ENCODE results near the gene RNF208.

The RNF208 gene

GRCh38 chr9:137214620-137215019 lies 7.4 kb downstream of the RNF208 start:
- no peak for DNase-seq (ENCODE audit: low spot score)

DNA sequence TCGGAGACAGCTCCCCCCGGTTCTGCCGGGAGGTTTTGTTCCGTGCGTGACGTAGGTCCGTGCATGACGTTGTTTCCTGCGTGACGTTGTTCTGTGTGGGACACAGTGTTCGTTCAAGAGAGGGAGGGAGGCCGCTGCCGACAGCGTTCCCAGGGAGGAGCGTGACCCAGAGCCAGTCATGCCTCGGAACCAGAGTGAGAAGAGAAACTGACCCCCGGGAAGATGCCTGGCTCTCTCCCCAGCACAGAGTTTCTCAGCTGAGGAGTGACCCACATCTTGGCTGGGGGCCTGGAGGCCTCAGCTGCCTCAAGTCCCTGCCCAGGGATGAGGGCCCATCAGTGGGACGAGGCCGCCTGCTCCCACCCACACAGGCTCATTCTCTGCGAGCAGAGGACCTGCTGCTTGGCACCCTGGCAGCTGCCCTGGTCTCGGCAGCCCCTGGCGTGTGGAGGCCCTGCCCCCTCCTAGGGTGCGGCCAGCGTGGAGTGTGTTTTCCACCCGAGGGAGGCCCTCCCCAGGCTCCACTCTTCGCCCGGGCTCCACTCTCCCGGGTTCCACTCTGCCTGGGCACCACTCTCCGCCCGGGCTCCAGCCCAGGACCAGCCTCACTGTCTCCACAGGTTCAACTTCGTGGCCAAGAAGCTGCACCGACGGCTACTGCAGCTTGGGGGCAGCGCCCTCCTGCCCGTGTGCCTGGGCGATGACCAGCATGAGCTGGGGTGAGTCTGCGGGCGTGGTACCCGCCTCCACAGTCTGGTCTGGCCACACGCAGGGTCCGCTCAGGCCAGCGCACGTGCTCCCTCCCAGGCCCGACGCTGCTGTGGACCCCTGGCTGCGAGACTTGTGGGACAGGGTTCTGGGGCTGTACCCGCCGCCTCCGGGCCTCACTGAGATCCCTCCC lies 8.6 kb downstream of the RNF208 start:
- DNase-seq (ENCODE audit: low spot score), result no peak

DNA sequence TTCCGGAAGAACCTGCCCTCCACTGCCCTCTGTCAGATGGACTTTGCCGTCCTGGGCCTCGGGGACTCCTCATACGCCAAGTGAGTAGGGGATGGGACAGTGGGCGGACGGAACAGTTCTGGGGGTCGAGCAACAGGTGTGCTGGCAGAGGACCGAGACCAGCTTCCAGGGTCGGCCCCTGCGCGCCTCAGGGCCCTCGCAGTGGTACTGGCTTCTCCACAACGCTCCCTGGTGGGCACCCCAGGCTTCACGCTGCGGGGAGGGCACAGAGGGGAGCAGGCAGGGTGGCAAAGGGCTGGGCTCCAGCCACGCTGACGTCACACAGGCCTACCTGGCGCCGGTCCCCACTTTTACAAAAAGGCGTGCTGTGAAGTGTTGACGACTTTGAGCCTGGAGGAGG lies 9.5 kb downstream of the RNF208 start:
- no peak for DNase-seq (ENCODE audit: low spot score)

GRCh38 chr9:137211532-137211931 lies 10.5 kb downstream of the RNF208 start:
- no peak for DNase-seq (ENCODE audit: low spot score)

DNA sequence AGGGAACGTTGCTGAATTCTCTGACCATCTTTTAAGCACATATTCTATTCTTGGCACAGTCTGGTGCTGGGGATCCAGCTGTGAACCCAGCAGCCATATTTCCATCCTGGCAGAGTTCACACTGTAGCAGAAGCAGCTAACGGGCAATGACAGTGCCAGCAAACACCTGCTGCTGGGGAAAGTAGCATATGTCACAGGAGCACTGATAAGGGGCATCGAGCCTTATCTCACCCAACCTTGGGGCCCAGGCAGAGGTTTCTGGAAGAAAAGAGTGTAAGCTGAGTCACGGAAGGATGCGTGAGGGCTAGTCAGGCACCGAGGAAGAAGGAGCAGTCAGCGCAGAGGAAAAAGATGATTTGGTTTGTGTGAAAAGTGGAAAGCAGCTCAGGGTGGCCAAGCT lies 15.4 kb downstream of the RNF208 start:
- no peak for DNase-seq (ENCODE audit: low spot score)

DNA sequence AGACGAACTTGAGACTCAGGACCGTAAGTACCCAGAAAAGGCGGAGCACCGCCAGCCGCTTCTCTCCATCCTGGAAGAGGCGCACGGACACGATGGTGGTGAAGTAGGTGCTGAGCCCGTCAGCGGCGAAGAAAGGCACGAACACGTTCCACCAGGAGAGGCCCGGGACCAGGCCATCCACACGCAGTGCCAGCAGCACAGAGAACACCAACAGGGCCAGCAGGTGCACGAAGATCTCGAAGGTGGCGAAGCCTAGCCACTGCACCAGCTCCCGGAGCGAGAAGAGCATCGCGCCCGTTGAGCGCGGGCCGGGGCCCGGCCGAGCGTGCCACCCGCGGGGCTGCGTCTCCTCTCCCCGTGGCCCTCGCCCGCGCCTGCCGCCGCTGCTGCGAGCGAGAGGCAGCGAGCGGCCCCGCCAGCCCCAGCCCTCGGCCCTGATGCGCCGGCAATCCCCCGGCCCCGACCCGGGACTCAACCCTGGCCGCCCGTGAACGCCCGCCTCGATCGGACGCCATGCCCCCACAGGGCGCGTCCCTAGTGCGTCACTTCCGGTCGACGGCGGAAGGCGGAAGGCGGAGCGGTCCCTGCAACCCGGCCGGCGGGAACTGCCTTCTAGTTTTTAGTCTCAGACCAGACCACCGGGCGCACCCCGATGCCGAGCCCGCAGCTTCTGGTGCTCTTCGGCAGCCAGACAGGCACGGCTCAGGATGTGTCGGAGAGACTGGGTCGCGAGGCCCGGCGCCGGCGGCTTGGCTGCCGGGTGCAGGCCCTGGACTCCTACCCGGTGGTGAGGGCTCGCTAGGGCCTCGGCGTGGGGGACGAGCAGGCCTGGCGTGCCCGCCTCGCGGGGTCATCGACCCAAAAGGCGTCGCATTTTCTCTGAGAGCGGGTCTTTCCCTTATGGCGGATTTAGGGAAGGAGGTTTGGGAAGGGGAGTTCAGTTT lies 16.6 kb downstream of the RNF208 start, which contains the start of the genes NDOR1 and TMEM203:
Gene NDOR1, plus strand, starts transcription at position 575 of the 944 bp plus-strand sequence. Its CDS starts 78 bp downstream, at position 653.
Gene TMEM203, minus strand, starts transcription at position 523 of the 944 bp plus-strand sequence. Its CDS starts 234 bp downstream, at position 289.
- DNase-seq (ENCODE audit: low spot score), result peak; percentile 96

DNA sequence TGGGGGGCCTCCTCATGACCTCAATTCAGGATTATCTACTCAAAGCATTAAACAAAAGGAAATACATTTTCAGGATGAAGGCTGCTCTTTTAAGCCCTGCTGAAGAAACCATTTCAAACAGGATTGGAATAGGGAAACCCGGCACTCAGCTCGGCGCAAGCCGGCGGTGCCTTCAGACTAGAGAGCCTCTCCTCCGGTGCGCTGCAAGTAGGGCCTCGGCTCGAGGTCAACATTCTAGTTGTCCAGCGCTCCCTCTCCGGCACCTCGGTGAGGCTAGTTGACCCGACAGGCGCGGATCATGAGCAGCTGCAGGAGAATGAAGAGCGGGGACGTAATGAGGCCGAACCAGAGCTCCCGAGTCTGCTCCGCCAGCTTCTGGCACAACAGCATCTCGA lies 17.3 kb downstream of the RNF208 start:
- no peak for DNase-seq (ENCODE audit: low spot score)

GRCh38 chr9:137202966-137203365 lies 19.1 kb downstream of the RNF208 start:
- DNase-seq (ENCODE audit: low spot score), result no peak

DNA sequence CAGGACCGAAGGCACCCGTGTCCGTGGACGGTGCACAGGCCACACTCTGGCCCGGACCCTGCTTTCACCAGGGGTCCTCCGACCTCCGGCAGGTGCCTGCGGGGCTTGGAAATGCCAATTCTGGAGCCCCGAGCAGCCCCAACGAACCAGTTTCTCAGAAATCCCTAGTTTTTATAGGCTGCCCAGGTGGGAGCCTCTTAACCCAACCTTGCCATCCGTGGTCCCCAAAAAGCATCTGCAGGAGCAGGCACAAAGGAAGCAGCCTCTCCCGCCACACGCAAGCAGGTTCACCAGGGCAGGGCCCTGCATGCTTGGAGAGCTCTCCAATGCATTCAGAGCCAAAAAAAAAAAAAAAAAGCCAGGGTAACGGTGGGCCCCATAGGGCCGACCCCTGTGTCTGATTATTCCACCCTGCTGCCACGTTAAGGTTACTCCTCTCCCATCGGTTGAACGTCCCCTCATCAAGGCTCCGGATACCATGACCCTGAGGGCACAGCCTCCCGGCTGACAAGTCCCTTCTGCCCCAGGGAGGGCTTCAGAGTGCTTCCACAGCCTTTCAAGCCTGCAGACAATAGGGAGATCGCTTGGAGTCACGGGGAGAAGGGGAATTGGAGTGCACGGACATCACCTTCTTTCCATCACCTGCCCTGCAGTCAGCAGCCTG lies 20.7 kb downstream of the RNF208 start:
- DNase-seq (ENCODE audit: low spot score), result no peak

- DNase-seq (ENCODE audit: low spot score), result peak; percentile 98
These were observed 21.5 kb downstream of the RNF208 start, which contains the start of gene TPRN for GRCh38 chr9:137200311-137201204. Gene TPRN (minus strand): TSS chr9:137200741. CDS start chr9:137200711, 30 bp downstream.

GRCh38 chr9:137199411-137200121 lies 22.5 kb downstream of the RNF208 start:
- DNase-seq (ENCODE audit: low spot score), result no peak

GRCh38 chr9:137198902-137199283 lies 23.1 kb downstream of the RNF208 start:
- no peak for DNase-seq (ENCODE audit: low spot score)

DNA sequence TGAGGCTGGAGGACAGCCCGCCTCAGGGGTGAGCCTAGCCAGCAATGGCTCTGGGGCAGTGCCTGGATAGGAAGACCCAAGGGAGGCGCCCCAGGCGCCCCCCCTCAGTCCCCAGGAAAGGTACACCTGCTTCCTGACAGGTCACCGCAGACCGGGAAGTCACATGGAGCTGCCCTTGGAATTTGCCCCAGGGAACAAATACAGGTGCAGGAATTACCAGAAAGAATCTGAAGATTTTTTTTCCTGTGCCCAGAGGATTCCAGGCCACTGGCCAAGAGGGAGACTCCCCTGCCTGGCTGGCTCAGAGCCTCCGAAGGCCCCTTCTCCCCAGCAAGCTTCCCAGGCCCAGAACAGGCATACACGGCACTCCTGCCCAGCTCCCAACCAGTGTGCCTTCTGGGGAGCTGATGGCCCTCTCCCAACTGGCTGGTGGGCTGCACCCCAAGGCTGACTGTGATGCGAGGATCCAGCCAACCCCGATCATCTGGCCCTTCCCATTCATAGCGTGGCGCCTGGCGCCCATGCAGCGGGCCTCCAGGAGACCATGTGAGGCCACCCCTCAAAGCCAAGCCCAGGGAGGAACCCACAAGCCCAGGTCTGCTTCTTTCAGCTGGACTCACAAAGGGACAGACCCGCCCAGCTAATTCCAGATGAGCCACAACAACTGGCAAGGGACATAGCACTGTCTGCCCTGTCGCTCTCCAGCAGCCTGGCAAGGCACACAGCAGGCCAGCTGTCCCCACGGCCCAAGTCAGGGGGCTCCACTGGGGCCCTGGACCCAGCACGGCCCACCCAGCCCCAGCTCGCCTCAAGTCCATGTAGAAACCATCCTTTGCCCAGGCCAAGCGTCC lies 23.8 kb downstream of the RNF208 start:
- no peak for DNase-seq (ENCODE audit: low spot score)

DNA sequence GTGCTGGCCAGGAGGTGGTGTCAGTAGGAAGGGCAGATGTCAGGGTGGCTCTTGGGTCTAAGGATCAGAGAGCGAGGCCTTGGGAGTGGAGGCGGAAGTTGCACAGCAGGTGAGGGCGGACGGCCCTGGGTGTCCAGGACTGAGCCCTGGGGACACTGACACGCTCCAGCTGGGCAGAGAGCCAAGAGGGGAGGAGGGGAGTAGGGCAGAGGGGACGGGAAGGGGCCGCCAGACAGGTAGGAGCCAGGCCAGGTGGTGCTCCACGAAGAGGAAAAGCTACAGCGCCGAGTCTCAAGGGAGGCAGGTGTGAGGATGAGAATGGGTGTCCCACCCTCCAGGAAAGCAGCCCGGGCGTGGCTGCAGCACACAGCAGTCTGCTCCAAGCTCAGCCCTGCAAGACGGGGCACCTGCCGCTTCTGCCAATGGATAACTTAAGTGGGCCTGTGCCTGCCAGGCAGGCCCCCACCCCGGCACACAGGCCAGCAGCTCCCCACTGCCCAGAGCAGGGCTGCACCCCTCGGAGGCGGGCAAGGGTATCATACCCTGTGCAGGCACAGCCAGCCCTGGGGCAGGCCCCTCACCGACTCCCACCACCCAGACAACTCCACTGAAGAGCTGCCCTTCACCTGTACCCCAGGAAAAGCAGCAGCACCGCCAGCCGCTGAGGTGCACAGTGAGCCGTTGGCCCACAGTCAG lies 26.4 kb downstream of the RNF208 start:
- no peak for DNase-seq (ENCODE audit: low spot score)

GRCh38 chr9:137194909-137195308 lies 27.1 kb downstream of the RNF208 start:
- no peak for DNase-seq (ENCODE audit: low spot score)

DNA sequence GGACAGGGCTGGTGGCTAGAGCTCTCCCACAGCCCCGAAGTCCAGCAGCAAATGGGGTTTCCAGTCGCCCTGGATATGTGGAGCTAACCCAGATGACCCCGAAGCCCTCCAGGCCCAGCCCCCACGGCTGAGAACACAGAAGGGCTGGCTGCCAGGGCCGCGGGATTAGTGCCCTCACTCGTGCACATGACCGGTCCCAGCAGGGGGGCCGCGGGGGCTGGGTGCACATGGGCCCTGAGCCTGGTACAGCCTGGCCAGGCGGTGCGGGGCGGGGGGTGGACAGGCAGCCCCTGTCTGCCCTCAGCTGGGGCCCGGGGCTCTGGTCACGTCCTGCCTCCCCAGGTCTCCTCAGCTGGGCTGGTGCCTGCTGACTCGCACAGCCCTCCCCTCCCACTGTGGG lies 27.7 kb downstream of the RNF208 start:
- no peak for DNase-seq (ENCODE audit: low spot score)

- no peak for DNase-seq (ENCODE audit: low spot score)
These were observed 28.3 kb downstream of the RNF208 start for GRCh38 chr9:137193771-137194170.

GRCh38 chr9:137192859-137193258 lies 29.2 kb downstream of the RNF208 start:
- DNase-seq (ENCODE audit: low spot score), result no peak

- no peak for DNase-seq (ENCODE audit: low spot score)
These were observed 29.6 kb downstream of the RNF208 start for GRCh38 chr9:137192448-137192780.

All from left forelimb (tissue), 1 donor.